ENCODE results near the gene DPP6.

DNA sequence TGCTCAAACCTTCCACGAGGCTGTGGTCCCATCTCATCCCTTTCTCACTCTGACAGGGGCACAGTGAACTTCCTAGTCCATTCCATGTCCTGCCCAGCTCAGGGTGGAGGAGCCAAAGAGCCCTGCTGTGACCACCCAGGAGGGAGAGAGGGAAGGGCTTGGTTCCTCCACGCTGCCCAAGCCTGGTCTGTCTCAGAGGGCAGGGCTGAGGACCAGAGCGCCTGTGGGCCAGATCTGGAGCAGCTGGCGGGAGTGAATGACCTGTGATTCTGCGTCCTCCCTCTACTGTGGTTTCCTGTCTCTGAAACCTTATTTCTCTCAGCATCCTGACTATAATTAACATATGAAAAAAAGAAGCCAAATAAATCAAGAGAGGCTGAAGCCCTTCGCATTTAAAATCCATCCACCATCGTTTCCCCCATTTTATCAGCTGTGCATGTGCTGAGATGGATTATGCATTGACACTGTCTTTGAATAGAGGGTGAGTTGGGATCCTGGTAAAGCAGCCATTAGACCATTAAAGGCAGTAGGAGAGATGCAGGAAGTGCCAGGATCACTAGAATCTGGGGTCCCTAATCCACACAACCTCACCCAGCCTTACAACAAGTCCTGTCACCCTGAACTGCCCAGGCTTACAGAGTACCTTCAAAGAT, 165.6 kb downstream of the DPP6 start:
- TF ChIP-seq, protein P1, sequence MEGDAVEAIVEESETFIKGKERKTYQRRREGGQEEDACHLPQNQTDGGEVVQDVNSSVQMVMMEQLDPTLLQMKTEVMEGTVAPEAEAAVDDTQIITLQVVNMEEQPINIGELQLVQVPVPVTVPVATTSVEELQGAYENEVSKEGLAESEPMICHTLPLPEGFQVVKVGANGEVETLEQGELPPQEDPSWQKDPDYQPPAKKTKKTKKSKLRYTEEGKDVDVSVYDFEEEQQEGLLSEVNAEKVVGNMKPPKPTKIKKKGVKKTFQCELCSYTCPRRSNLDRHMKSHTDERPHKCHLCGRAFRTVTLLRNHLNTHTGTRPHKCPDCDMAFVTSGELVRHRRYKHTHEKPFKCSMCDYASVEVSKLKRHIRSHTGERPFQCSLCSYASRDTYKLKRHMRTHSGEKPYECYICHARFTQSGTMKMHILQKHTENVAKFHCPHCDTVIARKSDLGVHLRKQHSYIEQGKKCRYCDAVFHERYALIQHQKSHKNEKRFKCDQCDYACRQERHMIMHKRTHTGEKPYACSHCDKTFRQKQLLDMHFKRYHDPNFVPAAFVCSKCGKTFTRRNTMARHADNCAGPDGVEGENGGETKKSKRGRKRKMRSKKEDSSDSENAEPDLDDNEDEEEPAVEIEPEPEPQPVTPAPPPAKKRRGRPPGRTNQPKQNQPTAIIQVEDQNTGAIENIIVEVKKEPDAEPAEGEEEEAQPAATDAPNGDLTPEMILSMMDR (IDR thresholded peaks at IDR 0.05), result no peak
- no peak for TF ChIP-seq POLR2AphosphoS5 (IDR thresholded peaks at IDR 0.05)
- TF ChIP-seq POLR2A (IDR thresholded peaks at IDR 0.05), result no peak
